Esophagus squamous epithelium (tissue), 4 donors: ENCODE data around the gene RAB40B.

Experiments used
- CTCF ChIP-seq, 6 experiments: fragments of 450-650 bp in 4 of 6; fragments of 200-600 bp in 2 of 6; sonication (generic) in 2 of 6; IDR thresholded peaks; one replicate each; pipeline ENCODE4 v1.5.1; 2016 to 2019; ENCODE audit warnings: antibody characterized with exemption in 6 of 6, mild to moderate bottlenecking in 4 of 6, moderate library complexity in 4 of 6
- POLR2A ChIP-seq, 4 donors: fragments of 450-650 bp; IDR thresholded peaks; one replicate each; pipeline ENCODE4 v1.6.1; 2017; ENCODE audit warnings: antibody characterized with exemption in 4 of 4, mild to moderate bottlenecking in 4 of 4, moderate library complexity in 3 of 4

- TF ChIP-seq CTCF (IDR thresholded peaks at IDR 0.05) (no peak), POLR2A (IDR thresholded peaks at IDR 0.05) (no peak)
Measured at GRCh38 chr17:82665217-82665616, 33.3 kb downstream of the RAB40B start.
